ENCODE results near the gene CNOT11.

The CNOT11 gene

DNA sequence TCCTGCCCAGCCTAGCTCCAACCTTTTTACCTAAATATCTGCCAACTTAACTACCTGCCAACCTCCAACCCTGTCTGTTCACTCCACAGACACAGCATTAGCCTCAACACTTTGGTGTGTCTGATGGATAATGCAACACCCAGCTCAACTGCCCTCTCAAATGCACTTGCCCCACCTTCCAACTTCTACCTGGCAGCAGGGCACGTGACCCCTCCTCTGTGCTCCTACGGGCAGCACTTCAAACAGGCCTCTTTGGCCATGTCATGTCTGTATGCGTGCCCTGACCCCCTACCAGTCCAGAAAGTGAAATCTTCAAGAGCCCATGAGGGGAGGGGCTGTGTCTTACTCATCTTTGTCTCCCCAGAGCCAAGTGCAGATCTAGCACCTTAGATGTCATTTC, 30.3 kb downstream of the CNOT11 start:
- no peak for DNase-seq

DNA sequence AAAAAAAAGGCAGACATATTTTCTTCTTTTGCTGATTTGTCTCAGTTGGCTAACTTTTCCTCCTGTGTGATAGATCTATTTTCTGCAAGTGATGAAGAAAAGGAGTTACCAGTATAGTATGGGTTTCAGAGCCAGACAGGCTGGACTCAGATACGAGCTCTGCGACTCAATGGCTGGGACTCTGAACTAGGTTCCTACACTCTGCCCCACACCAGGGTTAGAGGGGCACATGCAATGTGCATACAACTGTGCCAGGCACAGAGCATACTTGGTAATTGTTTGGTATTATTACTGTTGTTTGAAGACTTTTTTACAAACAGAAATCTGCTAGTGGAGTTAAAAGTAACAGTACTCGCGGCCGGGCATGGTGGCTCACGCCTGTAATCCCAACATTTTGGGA, 34.0 kb downstream of the CNOT11 start:
- DNase-seq, result no peak

DNA sequence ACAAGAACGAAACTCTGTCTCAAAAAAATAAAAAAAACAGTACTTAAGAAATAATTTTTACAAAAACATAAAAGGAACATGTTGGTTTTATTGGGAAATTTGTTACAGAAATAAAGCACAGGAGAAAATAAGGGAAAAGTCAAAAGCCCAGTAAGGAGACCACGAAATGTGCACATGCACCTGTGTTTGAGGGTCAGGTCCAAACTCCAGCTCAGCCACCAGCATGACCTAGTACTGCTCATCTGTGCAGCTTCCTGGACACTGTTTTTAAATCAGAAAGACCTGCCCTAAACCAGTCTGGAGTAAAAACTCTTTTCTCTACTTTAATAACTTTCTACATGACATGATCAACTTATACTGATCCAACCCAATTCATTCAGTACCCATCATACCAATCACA, 34.6 kb downstream of the CNOT11 start:
- no peak for DNase-seq

GRCh38 chr2:101290711-101291110, 38.0 kb downstream of the CNOT11 start:
- no peak for DNase-seq

- no peak for DNase-seq
These were observed 39.3 kb downstream of the CNOT11 start for GRCh38 chr2:101291973-101292372.

DNA sequence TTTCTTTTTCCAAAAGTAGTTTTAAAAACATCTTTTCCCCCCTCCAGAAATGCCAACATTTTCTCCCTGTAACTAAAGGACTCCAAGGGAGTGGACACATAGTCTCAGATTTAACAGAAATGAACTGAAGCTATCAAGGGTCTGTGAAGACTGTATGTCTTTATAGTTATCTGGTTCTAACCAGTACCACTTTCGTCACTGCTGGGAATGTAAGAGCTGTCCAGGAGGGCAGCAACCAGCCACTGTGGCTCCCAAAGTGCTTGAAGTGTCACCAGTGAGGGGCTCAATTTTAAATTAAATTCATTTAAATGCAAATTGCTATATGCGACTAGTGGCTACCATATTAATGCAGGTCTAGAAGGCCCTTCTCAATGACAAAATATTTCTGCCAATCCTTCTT, 40.9 kb downstream of the CNOT11 start:
- no peak for DNase-seq

DNA sequence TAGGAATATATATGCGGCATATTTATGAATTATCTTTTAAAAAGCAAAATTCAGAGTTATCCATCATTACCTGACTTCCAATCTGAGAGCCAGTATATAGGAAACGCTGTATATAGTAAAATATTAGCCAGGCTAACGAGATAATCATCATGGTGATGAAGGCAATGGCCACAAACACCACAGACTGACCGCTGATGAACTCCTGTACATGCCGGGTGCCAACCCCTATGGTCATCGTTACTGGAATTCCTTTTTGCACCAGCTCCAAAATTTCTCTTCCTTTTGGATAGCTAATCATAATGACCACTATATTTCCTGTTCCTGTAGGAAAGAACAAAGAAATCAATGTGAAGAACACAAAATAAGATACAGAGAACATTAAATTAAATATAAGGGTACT, 42.2 kb downstream of the CNOT11 start:
- DNase-seq, result no peak

GRCh38 chr2:101295895-101296294, 43.2 kb downstream of the CNOT11 start:
- no peak for DNase-seq

DNA sequence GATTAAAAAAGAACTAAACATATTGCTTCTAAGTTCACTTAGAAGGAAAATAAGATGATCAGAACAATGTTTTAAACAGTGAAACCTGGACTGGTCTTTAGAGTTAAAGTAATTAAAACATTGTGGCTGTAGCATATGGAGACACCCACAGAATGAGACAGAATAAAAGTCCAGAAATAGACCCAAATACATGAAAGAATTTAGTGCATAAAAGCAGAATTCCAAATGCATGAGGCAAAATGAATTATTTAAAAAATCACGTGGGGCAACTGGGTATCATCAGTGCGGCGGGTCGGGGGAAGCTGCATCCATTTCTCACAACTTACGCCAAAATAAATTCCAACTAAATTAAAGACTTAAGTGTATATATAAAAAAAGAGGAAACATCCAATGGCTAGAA, 43.7 kb downstream of the CNOT11 start:
- DNase-seq, result no peak

- DNase-seq, result no peak
These were observed 44.7 kb downstream of the CNOT11 start for GRCh38 chr2:101297383-101297782.

DNA sequence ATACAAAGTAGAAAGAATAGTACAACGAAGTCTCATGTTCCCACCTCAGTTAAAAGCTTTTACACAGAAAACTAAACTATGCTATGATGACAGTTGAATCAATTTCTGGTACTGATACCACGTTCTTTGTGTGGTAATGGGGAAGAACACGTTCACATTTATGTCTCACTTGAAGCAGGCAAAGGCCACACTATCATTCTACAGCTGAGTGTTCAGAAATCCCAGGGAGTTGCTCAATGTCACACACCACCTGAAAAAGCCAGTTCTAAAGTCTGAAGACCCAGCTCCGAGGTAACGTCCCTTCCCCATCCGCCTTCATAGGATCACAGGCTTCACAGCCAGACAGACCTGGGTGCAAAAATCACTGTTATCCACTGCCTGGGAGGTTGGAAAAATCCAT, 46.9 kb downstream of the CNOT11 start:
- DNase-seq, result no peak

DNA sequence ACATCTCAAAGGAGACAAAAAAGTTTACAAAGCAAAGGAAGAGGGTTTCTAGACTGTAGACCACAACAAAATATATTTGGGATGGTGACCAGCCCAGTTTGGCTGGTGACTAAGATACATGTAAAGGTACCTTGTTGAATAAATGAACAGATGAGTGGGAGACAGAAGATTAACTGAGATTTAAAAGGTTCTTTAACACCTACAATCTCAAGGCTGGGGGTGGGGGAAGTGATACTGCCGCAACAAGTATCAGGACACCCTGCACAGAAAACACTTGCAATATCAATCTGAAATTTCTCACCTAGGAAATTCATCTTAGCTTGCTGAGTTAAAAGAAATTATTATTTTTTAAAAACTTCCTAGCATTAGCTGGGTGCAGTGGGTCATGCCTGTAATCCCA, 47.5 kb downstream of the CNOT11 start:
- DNase-seq, result no peak

GRCh38 chr2:101300836-101301235, 48.1 kb downstream of the CNOT11 start:
- no peak for DNase-seq

- no peak for DNase-seq
These were observed 49.3 kb downstream of the CNOT11 start for GRCh38 chr2:101302016-101302415.

- DNase-seq, result no peak
These were observed 51.0 kb downstream of the CNOT11 start for GRCh38 chr2:101303688-101304087.

- no peak for DNase-seq
These were observed 52.3 kb downstream of the CNOT11 start for GRCh38 chr2:101305035-101305434.

DNA sequence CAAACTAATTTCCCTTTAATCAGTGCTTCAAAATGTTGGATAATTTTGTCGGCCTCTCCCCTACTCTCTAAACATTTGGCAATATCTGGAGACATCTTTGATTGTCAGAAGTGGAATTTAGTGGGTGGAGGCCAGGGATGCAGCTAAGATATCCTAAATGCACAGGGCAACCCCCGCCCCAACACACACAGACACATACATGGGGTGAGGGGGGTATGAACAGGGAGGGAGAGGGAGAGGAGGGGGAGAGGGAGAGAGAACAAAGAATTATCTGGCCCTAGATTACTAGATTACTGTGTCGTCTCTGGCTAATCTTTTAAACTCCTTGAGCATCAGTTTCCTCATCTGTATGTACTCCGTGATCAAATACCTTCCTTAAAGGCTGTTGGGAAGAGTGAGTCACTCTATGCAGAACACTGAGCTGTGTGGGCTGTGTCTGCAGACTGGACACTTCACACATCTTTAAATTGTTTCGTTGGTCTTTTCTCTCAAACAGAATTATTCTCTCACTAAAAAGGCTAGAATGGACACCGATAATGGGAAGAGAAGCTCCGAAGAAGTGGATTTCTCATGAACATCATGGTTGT, 52.9 kb downstream of the CNOT11 start:
- peak; percentile 35 for DNase-seq

DNA sequence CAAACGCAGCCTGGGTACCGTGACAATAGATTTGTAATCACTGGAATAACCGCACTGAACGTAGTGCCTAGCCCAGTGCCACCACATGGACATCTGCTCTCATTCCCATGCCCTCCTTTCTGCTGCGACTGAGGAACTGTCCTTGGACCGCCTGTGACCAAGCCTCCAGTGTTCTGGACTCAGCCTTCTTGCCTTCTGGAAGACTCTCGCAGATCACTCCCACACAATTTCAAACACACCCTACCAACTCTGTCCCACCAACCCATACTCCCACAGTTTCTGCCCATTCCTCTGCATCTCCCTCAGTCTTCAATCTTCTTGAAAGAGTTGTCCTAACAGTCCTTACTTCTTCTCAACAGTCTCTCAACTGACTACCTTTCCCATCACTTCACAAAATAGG, 53.7 kb downstream of the CNOT11 start:
- DNase-seq, result no peak

DNA sequence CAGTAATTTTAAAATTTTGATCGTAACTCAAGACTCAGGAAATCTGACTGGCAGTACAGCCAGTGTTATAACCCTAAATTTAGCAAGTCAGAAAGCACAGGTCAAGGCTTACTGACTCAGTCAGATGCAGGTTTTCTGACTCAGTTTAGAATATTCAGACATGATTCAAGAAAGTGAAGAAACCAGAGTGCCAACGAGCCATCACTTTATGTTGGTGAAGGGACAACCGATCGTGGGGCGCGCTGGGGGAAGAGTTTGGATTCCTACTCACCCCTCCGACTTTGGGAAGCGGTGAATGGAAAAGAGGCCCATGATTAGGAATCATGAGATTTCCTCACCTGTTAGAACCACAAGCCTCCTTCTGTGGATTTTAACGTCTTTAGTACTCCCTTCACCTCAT, 54.8 kb downstream of the CNOT11 start:
- no peak for DNase-seq

DNA sequence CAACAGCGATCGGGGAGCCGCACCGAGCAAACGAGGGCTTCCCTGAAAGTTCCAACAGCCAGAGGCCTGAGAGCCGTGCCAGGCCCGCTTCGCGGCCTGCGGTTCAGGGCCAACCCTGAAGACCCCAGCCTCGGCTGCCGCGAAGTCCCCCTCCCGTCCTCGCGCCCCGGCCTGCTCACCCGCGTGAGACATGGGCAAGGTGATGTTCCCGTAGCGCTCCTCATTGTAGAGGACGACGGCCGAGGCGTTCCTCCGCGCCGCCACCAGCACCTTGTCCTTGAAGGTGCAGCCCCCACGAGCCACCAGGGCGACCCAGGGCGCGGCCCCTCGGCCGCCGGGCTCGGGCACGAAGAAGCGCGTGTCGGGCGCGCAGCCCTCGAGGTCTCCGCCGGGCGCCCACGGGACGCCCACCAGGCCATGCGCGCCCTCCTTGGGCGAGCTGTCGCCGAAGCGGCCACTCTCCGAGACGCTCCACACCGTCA, 55.3 kb downstream of the CNOT11 start:
- peak; percentile 49 for DNase-seq

GRCh38 chr2:101308432-101309210, 55.9 kb downstream of the CNOT11 start, which contains the start of gene RNF149:
Gene RNF149, minus strand, starts transcription at chr2:101308701. Its CDS starts 113 bp downstream, at chr2:101308588.
- peak; percentile 96 for DNase-seq

- no peak for DNase-seq
These were observed 57.6 kb downstream of the CNOT11 start for GRCh38 chr2:101310090-101310833.

GRCh38 chr2:101310834-101311695, 58.4 kb downstream of the CNOT11 start:
- DNase-seq, result no peak

Measured in hematopoietic multipotent progenitor cell treated with erythropoietin and hydrocortisone succinate and interleukin-3 and kit ligand, for 4 days (in vitro differentiated cells).